Spleen (tissue), 11 donors: Measurements from ENCODE around the gene ADORA1. TPM values are rescaled to one million over a fixed set of nuclear protein-coding genes. Genes with fewer than 3 reads are reported as not detected.

ENCODE experiments used
- DNase-seq: peaks from one replicate; pipeline ENCODE4 v3.0.0-alpha.2; 2020
- H3K27ac ChIP-seq, 8 donors: fragments of 200-600 bp; sonication (generic) in 7 of 8; 1 replicate in 4 of 8; 2 replicates in 4 of 8; pipeline versions ENCODE4 v1.5.0 to v1.8.0; 2016 to 2021; ENCODE audit warnings: inconsistent platforms in 4 of 8, mild to moderate bottlenecking in 4 of 8, moderate library complexity in 1 of 8
- H3K27me3 ChIP-seq, 7 donors: fragments of 200-600 bp; sonication (generic) in 6 of 7; replicated peaks in 1 of 7; 1 replicate in 4 of 7; 2 replicates in 3 of 7; pipeline versions ENCODE4 v1.5.0 to v1.8.0; 2016 to 2021; ENCODE audit warnings: inconsistent platforms in 3 of 7, mild to moderate bottlenecking in 1 of 7
- H3K36me3 ChIP-seq, 6 donors: fragments of 200-600 bp; sonication (generic) in 5 of 6; 1 replicate in 4 of 6; 2 replicates in 2 of 6; pipeline versions ENCODE4 v1.5.0 to v1.8.0; 2016 to 2021; ENCODE audit warnings: inconsistent platforms in 2 of 6
- H3K4me1 ChIP-seq, 6 donors: fragments of 200-600 bp; sonication (generic) in 5 of 6; 1 replicate in 3 of 6; 2 replicates in 3 of 6; pipeline versions ENCODE4 v1.5.0 to v1.8.0; 2016 to 2021; ENCODE audit warnings: inconsistent platforms in 3 of 6
- H3K4me3 ChIP-seq, 8 donors: fragments of 200-600 bp; sonication (generic) in 7 of 8; 1 replicate in 4 of 8; 2 replicates in 4 of 8; pipeline versions ENCODE4 v1.5.0 to v1.8.0; 2016 to 2021; ENCODE audit warnings: inconsistent platforms in 4 of 8, mild to moderate bottlenecking in 4 of 8, moderate library complexity in 2 of 8
- H3K9me3 ChIP-seq, 8 donors: fragments of 200-600 bp; sonication (generic) in 7 of 8; 1 replicate in 4 of 8; 2 replicates in 4 of 8; pipeline versions ENCODE4 v1.5.0 to v1.8.0; 2016 to 2021; ENCODE audit warnings: inconsistent platforms in 4 of 8
- CTCF ChIP-seq, 11 experiments: fragments of 200-600 bp in 7 of 11; fragments of 450-650 bp in 4 of 11; sonication (generic) in 4 of 11; IDR thresholded peaks in 8 of 11; conservative IDR thresholded peaks in 3 of 11; 1 replicate in 7 of 11; 2 replicates in 4 of 11; pipeline versions ENCODE4 v1.4.0 to v1.8.0; 2016 to 2021; ENCODE audit warnings: antibody characterized with exemption in 11 of 11, inconsistent platforms in 4 of 11, mild to moderate bottlenecking in 1 of 11
- POLR2A ChIP-seq, 3 donors: fragments of 450-650 bp; IDR thresholded peaks; one replicate each; pipeline ENCODE4 v1.5.1; 2017; ENCODE audit warnings: antibody characterized with exemption in 3 of 3, mild to moderate bottlenecking in 1 of 3
- POLR2AphosphoS5 ChIP-seq, 3 donors: sonication (generic); formaldehyde crosslinking; IDR thresholded peaks; one replicate each; pipeline ENCODE4 v1.5.1; 2017; ENCODE audit warnings: antibody characterized with exemption in 3 of 3
- WGBS, 5 donors: extraction: QIAGEN DNeasy Blood & Tissue Kit in 3 of 5; methylation state at CpG; one replicate each; pipeline versions ENCODE4 v1.1.5 to v1.1.7; 2013 to 2018; 5-methylcytosine and 5-hydroxymethylcytosine counted together
- intact Hi-C: fragments of 100-400 bp; cut with DNase I; formaldehyde crosslinking; loops from one replicate; pipeline ENCODE4 v1.15.0; 2023; ENCODE audit warnings: low total_unique reads
- polyA plus RNA-seq, 3 donors: library from polyadenylated mRNA; stranded (reverse); fragments of 200-250 nt; gene quantifications; one replicate each; pipeline ENCODE4 v1.2.1, GENCODE V29; 2013
- total RNA-seq, 7 donors: library from RNA; depleted of rRNA in 3 of 7; stranded (reverse); fragments of >200 nt in 3 of 7; fragmentation: NEBNext Ultra II Directional in 4 of 7; extraction: Animal tissue kit (Norgen Biotek cat#: 25700) in 4 of 7; gene quantifications; one replicate each; pipeline versions ENCODE4 v1.1.0 to v1.2.1, GENCODE V29; 2016 to 2021
- donor health status: healthy with polysubstance abuse.
- donor health status: DM: no; HTN: no; CAD: no; lungs with moderate emphysema.
- donor health status: DM: no; HTN: no; CAD: no.
- donor health status: Bipolar disorder and iron deficiency.
- donor health status: healthy.
- donor health status: DM: no; HTN: no; CAD: no.
- donor health status: DM: yes; HTN: yes; CAD: no.

The ADORA1 gene
- total and polyA plus RNA-seq, 10 donors: 0.37 to 13.5 (median 5.3) TPM

- DNase-seq: no peak
- TF ChIP-seq CTCF (IDR thresholded peaks at IDR 0.05 in 8 of 11, conservative IDR thresholded peaks at IDR 0.05 in 3 of 11) (no peak), POLR2A (IDR thresholded peaks at IDR 0.05) (no peak), POLR2AphosphoS5 (IDR thresholded peaks at IDR 0.05) (no peak)
- peak overlapping the region in 6 of 8 donors; percentile 23 to 86 (median 68) for H3K27ac ChIP-seq
Measured at GRCh38 chr1:203199481-203199815, 71.9 kb downstream of the ADORA1 start.

GRCh38 chr1:203199816-203200571 lies 72.5 kb downstream of the ADORA1 start:
- TF ChIP-seq POLR2AphosphoS5 (IDR thresholded peaks at IDR 0.05) (peak in 1 of 3 donors; percentile 22), CTCF (IDR thresholded peaks at IDR 0.05 in 8 of 11, conservative IDR thresholded peaks at IDR 0.05 in 3 of 11) (no peak)

More at GRCh38 chr1:203199481-203199815, 71.9 kb downstream of the ADORA1 start:
- intact Hi-C loops: no loop called here
- 85 to 96% (median 90%) methylated on average over 5 to 6 of the region's 6 CpGs for WGBS, 5 donors
- Histone ChIP-seq H3K9me3 (no peaks in the 10 kb centered on the region), H3K4me1 (peaks cover 0 to 38% (median 20%) of the 10 kb centered on the region in 6 donors), H3K27me3 (peaks cover 0 to 11% (median 0%) of the 10 kb centered on the region in 7 donors), H3K36me3 (no peaks in the 10 kb centered on the region), H3K4me3 (no peak overlapping the region)

GRCh38 chr1:203200916-203201315 lies 73.4 kb downstream of the ADORA1 start:
- TF ChIP-seq POLR2A (IDR thresholded peaks at IDR 0.05): no peak
- no peak for TF ChIP-seq CTCF (IDR thresholded peaks at IDR 0.05 in 8 of 11, conservative IDR thresholded peaks at IDR 0.05 in 3 of 11)
- no peak for TF ChIP-seq POLR2AphosphoS5 (IDR thresholded peaks at IDR 0.05)
- intact Hi-C loops: no loop called here
- no peak for DNase-seq
- H3K36me3 ChIP-seq: no peaks in the 10 kb centered on the region
- WGBS, 5 donors: 28 to 56% (median 42%) methylated on average over 1 of the region's 1 CpG
- no peak overlapping the region for H3K4me3 ChIP-seq
- H3K27ac ChIP-seq: peak overlapping the region in 5 of 8 donors; percentile 59 to 86 (median 74)
- H3K9me3 ChIP-seq: no peaks in the 10 kb centered on the region
- H3K4me1 ChIP-seq: peaks cover 0 to 38% (median 18%) of the 10 kb centered on the region in 6 donors
- H3K27me3 ChIP-seq: peaks cover 0 to 11% (median 0%) of the 10 kb centered on the region in 7 donors

More at GRCh38 chr1:203199816-203200571, 72.5 kb downstream of the ADORA1 start:
- Histone ChIP-seq H3K9me3 (no peaks in the 10 kb centered on the region), H3K4me1 (peaks cover 0 to 38% (median 20%) of the 10 kb centered on the region in 6 donors), H3K27ac (peak overlapping the region in 7 of 8 donors; percentile 23 to 86 (median 62)), H3K36me3 (no peaks in the 10 kb centered on the region), H3K27me3 (peaks cover 0 to 11% (median 0%) of the 10 kb centered on the region in 7 donors), H3K4me3 (no peak overlapping the region)
- intact Hi-C loops: no loop called here
- WGBS, 5 donors: 35 to 70% (median 43%) methylated on average over 8 of the region's 8 CpGs
- no peak for DNase-seq

GRCh38 chr1:203201516-203202205 lies 74.1 kb downstream of the ADORA1 start:
- Histone ChIP-seq H3K4me1 (peaks cover 0 to 38% (median 18%) of the 10 kb centered on the region in 6 donors), H3K9me3 (no peaks in the 10 kb centered on the region), H3K4me3 (peak overlapping the region in 1 of 8 donors; percentile 26), H3K36me3 (no peaks in the 10 kb centered on the region), H3K27me3 (peaks cover 0 to 11% (median 0%) of the 10 kb centered on the region in 7 donors), H3K27ac (peak overlapping the region in 7 of 8 donors; percentile 61 to 86 (median 74))
- intact Hi-C loops: no loop called here
- TF ChIP-seq CTCF (IDR thresholded peaks at IDR 0.05 in 8 of 11, conservative IDR thresholded peaks at IDR 0.05 in 3 of 11) (no peak), POLR2AphosphoS5 (IDR thresholded peaks at IDR 0.05) (no peak), POLR2A (IDR thresholded peaks at IDR 0.05) (no peak)
- 67 to 93% (median 80%) methylated on average over 10 of the region's 10 CpGs for WGBS, 5 donors
- no peak for DNase-seq
